GM23338 (cell line): ENCODE data around the gene KIFAP3. TPM values are rescaled to one million over a fixed set of nuclear protein-coding genes. Genes with fewer than 3 reads are reported as not detected.

ENCODE experiments used
- ATAC-seq: fragments of 200-7000 bp; cut with Tn5 transposase; 3 replicates; pipeline ENCODE4 v1.9.1; 2020
- DNase-seq: peaks from one replicate; pipeline ENCODE4 v3.0.0-alpha.2; 2015; ENCODE audit warnings: low spot score
- H2AFZ ChIP-seq: fragments of 200-600 bp; sonication (generic); 2 replicates; pipeline ENCODE4 v1.8.0; 2016; ENCODE audit warnings: antibody characterized with exemption, mild to moderate bottlenecking, moderate library complexity
- H3F3A ChIP-seq: fragments of 200-600 bp; sonication (generic); replicated peaks from 2 replicates; pipeline ENCODE4 v1.8.0; 2017; ENCODE audit warnings: antibody characterized with exemption, mixed run types, low read depth
- H3K27ac ChIP-seq: fragments of 200-600 bp; sonication (generic); 2 replicates; pipeline ENCODE4 v1.6.1; 2016; ENCODE audit warnings: low read depth
- H3K27me3 ChIP-seq: fragments of 200-600 bp; sonication (generic); 2 replicates; pipeline ENCODE4 v1.8.0; 2016; ENCODE audit warnings: mild to moderate bottlenecking, mixed run types, moderate library complexity; ENCODE audit not compliant: insufficient read depth
- H3K36me3 ChIP-seq: fragments of 200-600 bp; sonication (generic); 2 replicates; pipeline ENCODE4 v1.8.0; 2016; ENCODE audit warnings: mild to moderate bottlenecking; ENCODE audit not compliant: insufficient read depth
- H3K4me1 ChIP-seq: fragments of 200-600 bp; sonication (generic); 2 replicates; pipeline ENCODE4 v1.8.0; 2016; ENCODE audit warnings: mild to moderate bottlenecking, moderate library complexity; ENCODE audit not compliant: insufficient read depth
- H3K4me2 ChIP-seq: fragments of 200-600 bp; sonication (generic); 2 replicates; pipeline ENCODE4 v1.7.1; 2017; ENCODE audit warnings: mixed run types
- H3K4me3 ChIP-seq: fragments of 200-600 bp; sonication (generic); 2 replicates; pipeline ENCODE4 v1.6.1; 2016; ENCODE audit warnings: mixed run types
- H3K79me2 ChIP-seq: fragments of 200-600 bp; sonication (generic); replicated peaks from 2 replicates; pipeline ENCODE4 v1.8.0; 2017; ENCODE audit warnings: mild to moderate bottlenecking; ENCODE audit not compliant: insufficient read depth
- H3K9me2 ChIP-seq: fragments of 200-600 bp; sonication (generic); 2 replicates; pipeline ENCODE4 v1.8.0; 2017; ENCODE audit not compliant: insufficient read depth
- H4K20me1 ChIP-seq: fragments of 200-600 bp; sonication (generic); replicated peaks from 2 replicates; pipeline ENCODE4 v1.8.0; 2017; ENCODE audit warnings: mild to moderate bottlenecking; ENCODE audit not compliant: insufficient read depth
- H3K27ac Mint-ChIP-seq: 2 replicates; pipeline ENCODE4 v1.8.0; 2020; ENCODE audit warnings: inconsistent platforms, mild to moderate bottlenecking, moderate library complexity, mixed read lengths
- H3K27me3 Mint-ChIP-seq: 3 replicates; pipeline ENCODE4 v1.8.0; 2022; ENCODE audit warnings: low read depth, mild to moderate bottlenecking, moderate library complexity, mixed read lengths, inconsistent platforms; ENCODE audit not compliant: insufficient read depth, poor library complexity
- H3K36me3 Mint-ChIP-seq: 3 replicates; pipeline ENCODE4 v1.8.0; 2021; ENCODE audit warnings: low read depth, mild to moderate bottlenecking, inconsistent platforms, moderate library complexity, mixed read lengths
- H3K4me1 Mint-ChIP-seq: 3 replicates; pipeline ENCODE4 v1.8.0; 2020; ENCODE audit warnings: mild to moderate bottlenecking, inconsistent platforms, mixed read lengths
- H3K4me3 Mint-ChIP-seq: 3 replicates; pipeline ENCODE4 v1.8.0; 2021; ENCODE audit warnings: moderate library complexity, mild to moderate bottlenecking, inconsistent platforms, mixed read lengths
- H3K9me3 Mint-ChIP-seq: 3 replicates; pipeline ENCODE4 v1.8.0; 2020; ENCODE audit warnings: moderate library complexity, mild to moderate bottlenecking, inconsistent platforms, mixed read lengths
- CTCF ChIP-seq, 2 experiments: fragments of 200-600 bp in 1 of 2; sonication (generic) in 1 of 2; conservative IDR thresholded peaks; 2 replicates each; pipeline versions ENCODE4 v1.5.1 to v1.6.1; 2016 to 2017; ENCODE audit warnings: antibody characterized with exemption in 2 of 2, low read depth in 2 of 2, mild to moderate bottlenecking in 2 of 2, moderate library complexity in 1 of 2
- ETS1 ChIP-seq: IDR thresholded peaks from 2 replicates; pipeline ENCODE4 v1.6.1; 2016; ENCODE audit warnings: antibody characterized with exemption
- EZH2 ChIP-seq: fragments of 200-600 bp; sonication (generic); IDR thresholded peaks from one replicate; pipeline ENCODE4 v1.8.0; 2017; ENCODE audit warnings: antibody characterized with exemption, mild to moderate bottlenecking, low read depth; ENCODE audit not compliant: unreplicated experiment
- JUNB ChIP-seq: IDR thresholded peaks from one replicate; pipeline ENCODE4 v1.6.1; 2016; ENCODE audit warnings: antibody characterized with exemption; ENCODE audit not compliant: unreplicated experiment
- ZNF114 ChIP-seq: fragments of 250-450 bp; sonication (Bioruptor Pico); IDR thresholded peaks from 2 replicates; pipeline ENCODE4 v1.5.0; 2020; ENCODE audit warnings: mild to moderate bottlenecking, moderate library complexity
- ZNF331 ChIP-seq: fragments of 250-450 bp; sonication (Bioruptor Pico); IDR thresholded peaks from 2 replicates; pipeline ENCODE4 v1.5.0; 2020; ENCODE audit warnings: low read depth, mild to moderate bottlenecking, moderate library complexity
- ZNF462 ChIP-seq: fragments of 250-450 bp; sonication (Bioruptor Pico); IDR thresholded peaks from 2 replicates; pipeline ENCODE4 v1.5.0; 2020; ENCODE audit warnings: mild to moderate bottlenecking, moderate library complexity
- polyA plus RNA-seq: library from polyadenylated mRNA; unstranded; fragments of >200 nt; fragmentation: Nextera tagmentation; extraction: Ambion mirVana; gene quantifications from 2 replicates; pipeline ENCODE4 v1.2.1, GENCODE V29; 2016
- total RNA-seq: library from RNA; depleted of rRNA; stranded (reverse); fragments of >200 nt; shearing (Covaris generic); gene quantifications from 2 replicates; pipeline ENCODE4 v1.2.3, GENCODE V29; 2014

Gene KIFAP3
- total and polyA plus RNA-seq, 2 experiments from 2014 or later = 2.7 to 3.1 TPM

GRCh38 chr1:169964206-169964605, 110.3 kb downstream of the KIFAP3 start (continued):
- TF ChIP-seq ZNF462 (CRISPR knock-in tag) = no peak
- TF ChIP-seq ETS1 = no peak
- no peak for TF ChIP-seq ZNF114 (CRISPR knock-in tag)
- TF ChIP-seq JUNB = no peak
- no peak for TF ChIP-seq ZNF331 (CRISPR knock-in tag)

GRCh38 chr1:169959686-169960085, 114.8 kb downstream of the KIFAP3 start:
- no peak overlapping the region for H2AFZ ChIP-seq
- no peak for DNase-seq
- H3K4me3 Mint-ChIP-seq = no peak overlapping the region
- TF ChIP-seq ZNF114 (CRISPR knock-in tag) (no peak), ZNF462 (CRISPR knock-in tag) (no peak), EZH2 (no peak), CTCF (conservative IDR thresholded peaks at IDR 0.05; ENCODE audit: low read depth in 2 of 2) (no peak)

More at GRCh38 chr1:169959686-169960085, 114.8 kb downstream of the KIFAP3 start:
- no peak overlapping the region for H3K4me3 ChIP-seq
- Mint-ChIP-seq H3K36me3 (no peaks in the 10 kb centered on the region), H3K9me3 (no peaks in the 10 kb centered on the region), H3K4me1 (no peaks in the 10 kb centered on the region), H3K27ac (no peak overlapping the region), H3K27me3 (no peaks in the 10 kb centered on the region)
- no peaks in the 10 kb centered on the region for H3K36me3 ChIP-seq
- H4K20me1 ChIP-seq = no peaks in the 10 kb centered on the region
- H3K27ac ChIP-seq = no peak overlapping the region
- H3F3A ChIP-seq = no peaks in the 10 kb centered on the region
- no peaks in the 10 kb centered on the region for H3K27me3 ChIP-seq
- ATAC-seq = no peak
- H3K79me2 ChIP-seq = no peaks in the 10 kb centered on the region
- H3K9me2 ChIP-seq = no peaks in the 10 kb centered on the region
- no peaks in the 10 kb centered on the region for H3K4me1 ChIP-seq
- no peak overlapping the region for H3K4me2 ChIP-seq
